ENCODE data around the gene RHOT2. TPM values are rescaled to one million over a fixed set of nuclear protein-coding genes. Genes with fewer than 3 reads are reported as not detected.

The RHOT2 gene
- total RNA-seq, 1 experiment from 2014 or later = 98.5 TPM

- no peak for TF ChIP-seq REST (IDR thresholded peaks at IDR 0.05; ENCODE audit: low read depth)
- TF ChIP-seq SP1 (IDR thresholded peaks at IDR 0.05; ENCODE audit: low read depth) = peak; percentile 83
- TF ChIP-seq SIN3A (IDR thresholded peaks at IDR 0.05; ENCODE audit: low read depth) = peak; percentile 72
- no peak for TF ChIP-seq RAD21 (IDR thresholded peaks at IDR 0.05; ENCODE audit: low read depth)
- peak; percentile 63 for TF ChIP-seq EGR1 (IDR thresholded peaks at IDR 0.05; ENCODE audit: low read depth)
- TF ChIP-seq EZH2 (IDR thresholded peaks at IDR 0.05) = no peak
- no peak for TF ChIP-seq YY1 (IDR thresholded peaks at IDR 0.05; ENCODE audit: extremely low read depth, insufficient replicate concordance, low read depth, low read length)
- peak; percentile 41 for TF ChIP-seq TCF7L2 (IDR thresholded peaks at IDR 0.05; ENCODE audit: borderline replicate concordance, extremely low read depth, insufficient read depth, insufficient read length)
Observed at GRCh38 chr16:636206-637080, 31.5 kb upstream of the RHOT2 start, which contains the start of gene METTL26 (continued).

Measured in HCT116 (cell line).